Fibroblast of skin of abdomen (primary cell): ENCODE data around the gene CBLL1.
A peak's percentile ranks its signal among the peaks of the same experiment; 100 is the strongest.

Source experiments
- DNase-seq: peaks from one replicate; pipeline ENCODE4 v3.0.0-alpha.2; 2013

Gene CBLL1

GRCh38 chr7:107742678-107743566 is 1.0 kb upstream of the CBLL1 start:
- no peak for DNase-seq

GRCh38 chr7:107744345-107744750 is 406 bp downstream of the CBLL1 start:
- DNase-seq = no peak

- no peak for DNase-seq
Observed at GRCh38 chr7:107746006-107746405, 2.1 kb downstream of the CBLL1 start.

GRCh38 chr7:107751113-107751512 is 7.2 kb downstream of the CBLL1 start:
- DNase-seq = no peak

GRCh38 chr7:107754642-107755041 is 10.7 kb downstream of the CBLL1 start:
- DNase-seq = no peak

GRCh38 chr7:107758667-107759066 is 14.7 kb downstream of the CBLL1 start:
- no peak for DNase-seq

GRCh38 chr7:107767391-107767790 is 23.4 kb downstream of the CBLL1 start:
- DNase-seq = no peak

GRCh38 chr7:107768263-107768662 is 24.3 kb downstream of the CBLL1 start:
- peak; percentile 1 for DNase-seq

GRCh38 chr7:107773027-107773426 is 29.1 kb downstream of the CBLL1 start:
- DNase-seq = no peak

GRCh38 chr7:107777702-107778101 is 33.8 kb downstream of the CBLL1 start:
- DNase-seq = no peak

GRCh38 chr7:107778283-107778682 is 34.3 kb downstream of the CBLL1 start:
- DNase-seq = no peak

- DNase-seq = no peak
Observed at GRCh38 chr7:107779647-107780099, 35.7 kb downstream of the CBLL1 start.

- DNase-seq = no peak
Observed at GRCh38 chr7:107782374-107782773, 38.4 kb downstream of the CBLL1 start.

GRCh38 chr7:107783648-107784047 is 39.7 kb downstream of the CBLL1 start:
- DNase-seq = no peak

- DNase-seq = no peak
Observed at GRCh38 chr7:107785170-107785569, 41.2 kb downstream of the CBLL1 start.

GRCh38 chr7:107785926-107786325 is 42.0 kb downstream of the CBLL1 start:
- DNase-seq = no peak

GRCh38 chr7:107788216-107788615 is 44.3 kb downstream of the CBLL1 start:
- no peak for DNase-seq

- DNase-seq = no peak
Observed at GRCh38 chr7:107788662-107789061, 44.7 kb downstream of the CBLL1 start.

GRCh38 chr7:107789647-107790046 is 45.7 kb downstream of the CBLL1 start:
- no peak for DNase-seq

GRCh38 chr7:107792364-107792763 is 48.4 kb downstream of the CBLL1 start:
- DNase-seq = no peak

- DNase-seq = no peak
Observed at GRCh38 chr7:107799647-107800264, 55.8 kb downstream of the CBLL1 start.

- no peak for DNase-seq
Observed at GRCh38 chr7:107803009-107803610, 59.2 kb downstream of the CBLL1 start, which contains the start of gene SLC26A3. Gene SLC26A3, minus strand, starts transcription at chr7:107803223. Its CDS starts 8,714 bp downstream, at chr7:107794509.

- DNase-seq = no peak
Observed at GRCh38 chr7:107809179-107809578, 65.2 kb downstream of the CBLL1 start.
